HEK293T (cell line): ENCODE measurements around the gene TRAF6.

Source experiments
- CTCF ChIA-PET: fragments of 350-600 bp; formaldehyde crosslinking; extraction: SDS; loops from one replicate; lab custom pipeline; 2021; ENCODE audit warnings: antibody characterized with exemption, inconsistent platforms; lab: Yijun Ruan, JAX
- POLR2A ChIA-PET: fragments of 350-600 bp; formaldehyde crosslinking; extraction: SDS; loops from one replicate; lab custom pipeline; 2020; ENCODE audit warnings: antibody characterized with exemption, inconsistent platforms; lab: Yijun Ruan, JAX
- DNase-seq: peaks from one replicate; pipeline ENCODE4 v3.0.0; 2012; ENCODE audit warnings: mixed read lengths; ENCODE audit errors: extremely low spot score
- ARNT ChIP-seq: fragments of 450-650 bp; IDR thresholded peaks from 2 replicates; pipeline ENCODE4 v1.6.1; 2017; ENCODE audit warnings: mild to moderate bottlenecking
- BHLHE40 ChIP-seq: fragments of 450-650 bp; IDR thresholded peaks from 2 replicates; pipeline ENCODE4 v1.6.1; 2016; ENCODE audit warnings: mild to moderate bottlenecking, moderate library complexity, borderline replicate concordance
- CTBP1 ChIP-seq: fragments of 450-650 bp; IDR thresholded peaks from 2 replicates; pipeline ENCODE4 v1.6.1; 2016; ENCODE audit warnings: borderline replicate concordance
- ELF4 ChIP-seq: fragments of 450-650 bp; IDR thresholded peaks from 2 replicates; pipeline ENCODE4 v1.6.1; 2017; ENCODE audit warnings: antibody characterized with exemption
- FOXA1 ChIP-seq: fragments of 450-650 bp; IDR thresholded peaks from 2 replicates; pipeline ENCODE4 v1.6.1; 2016; ENCODE audit warnings: mild to moderate bottlenecking
- FOXK2 ChIP-seq: fragments of 450-650 bp; IDR thresholded peaks from 2 replicates; pipeline ENCODE4 v1.6.1; 2016; ENCODE audit warnings: mild to moderate bottlenecking
- FOXM1 ChIP-seq: fragments of 450-650 bp; IDR thresholded peaks from 2 replicates; pipeline ENCODE4 v1.6.1; 2017; ENCODE audit warnings: mild to moderate bottlenecking, borderline replicate concordance
- HDGF ChIP-seq: fragments of 450-650 bp; IDR thresholded peaks from 2 replicates; pipeline ENCODE4 v1.6.1; 2017; ENCODE audit warnings: antibody characterized with exemption, borderline replicate concordance
- L3MBTL2 ChIP-seq: fragments of 450-650 bp; conservative IDR thresholded peaks from 2 replicates; pipeline ENCODE4 v1.6.1; 2016; ENCODE audit warnings: mild to moderate bottlenecking
- LEF1 ChIP-seq: fragments of 450-650 bp; IDR thresholded peaks from 2 replicates; pipeline ENCODE4 v1.6.1; 2017; ENCODE audit warnings: mild to moderate bottlenecking, borderline replicate concordance
- NFRKB ChIP-seq: fragments of 450-650 bp; IDR thresholded peaks from 2 replicates; pipeline ENCODE4 v1.6.1; 2016; ENCODE audit warnings: mild to moderate bottlenecking, moderate library complexity
- SP1 ChIP-seq: fragments of 450-650 bp; IDR thresholded peaks from 2 replicates; pipeline ENCODE4 v1.6.1; 2017
- SUZ12 ChIP-seq: fragments of 450-650 bp; IDR thresholded peaks from 2 replicates; pipeline ENCODE4 v1.6.1; 2016; ENCODE audit warnings: mild to moderate bottlenecking
- TARDBP ChIP-seq: fragments of 450-650 bp; IDR thresholded peaks from 2 replicates; pipeline ENCODE4 v1.6.1; 2016
- ZNF384 ChIP-seq: fragments of 450-650 bp; IDR thresholded peaks from 2 replicates; pipeline ENCODE4 v1.6.1; 2016
- TF ChIP-seq, protein P1 (sequence below): fragments of 450-650 bp; IDR thresholded peaks from 2 replicates; pipeline ENCODE4 v1.6.1; 2016

Gene TRAF6

DNA sequence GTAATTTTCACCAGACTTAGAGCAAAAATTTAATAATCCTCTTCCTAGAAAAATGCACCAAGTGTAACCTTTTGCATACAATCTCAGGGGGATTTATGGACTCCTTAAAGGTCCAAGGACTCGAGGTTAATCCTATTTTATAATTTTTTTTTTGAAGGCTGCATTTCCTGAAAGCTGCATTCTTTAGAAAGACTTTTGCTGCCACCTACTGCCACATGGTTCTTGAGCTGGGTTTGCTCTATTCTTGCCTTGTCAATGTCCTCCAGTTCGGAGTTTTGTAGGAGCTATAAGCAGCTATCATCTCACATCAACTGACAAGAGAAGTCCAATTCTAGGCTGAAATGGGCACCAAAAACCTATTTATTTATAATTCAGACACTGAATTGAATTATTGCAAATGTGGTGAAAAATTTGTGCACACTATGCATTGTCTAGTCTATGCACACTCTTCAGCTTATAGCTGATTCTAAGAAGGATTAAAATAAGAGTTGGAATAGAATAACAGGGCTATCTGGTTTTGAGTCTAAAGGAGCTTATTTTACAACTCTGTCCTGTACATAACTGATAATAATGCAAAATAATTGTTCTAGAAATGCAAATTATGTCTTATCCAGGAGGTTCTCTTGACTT lies 31.3 kb downstream of the TRAF6 start:
- TF ChIP-seq FOXA1 (no peak), CTBP1 (no peak), SUZ12 (no peak), L3MBTL2 (no peak), HDGF (no peak)
- ChIA-PET POLR2A (interaction anchor here (1.0 to 1.3 kb wide), 2 partner anchors 14 to 186 kb away, joined by 3 read pairs; no protein-coding TSS in a partner anchor), CTCF (interaction anchor here (0.6 to 2.5 kb wide), 7 partner anchors 14 to 212 kb away, joined by 3 to 15 read pairs (median 4); partner anchors contain the start of gene PRR5L)
- peak; percentile 27 for DNase-seq

DNA sequence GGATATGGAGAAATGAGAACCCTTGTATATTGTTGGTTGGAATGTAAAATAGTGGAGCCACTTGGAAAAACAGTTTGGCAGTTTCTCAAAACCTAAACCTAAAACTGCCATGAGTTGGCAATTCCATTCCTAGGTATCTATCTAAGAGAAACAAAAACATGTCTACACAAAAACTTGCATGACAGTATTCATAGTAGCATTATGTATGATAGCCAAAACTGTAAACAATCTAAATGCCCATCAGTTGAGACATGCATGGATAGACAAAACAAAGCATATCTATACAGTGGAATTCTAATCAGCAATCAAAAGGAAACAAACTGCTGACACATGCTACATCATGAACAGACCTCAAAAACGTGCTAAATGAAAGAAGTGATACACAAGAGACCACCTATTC lies 34.9 kb downstream of the TRAF6 start:
- TF ChIP-seq, protein P1, sequence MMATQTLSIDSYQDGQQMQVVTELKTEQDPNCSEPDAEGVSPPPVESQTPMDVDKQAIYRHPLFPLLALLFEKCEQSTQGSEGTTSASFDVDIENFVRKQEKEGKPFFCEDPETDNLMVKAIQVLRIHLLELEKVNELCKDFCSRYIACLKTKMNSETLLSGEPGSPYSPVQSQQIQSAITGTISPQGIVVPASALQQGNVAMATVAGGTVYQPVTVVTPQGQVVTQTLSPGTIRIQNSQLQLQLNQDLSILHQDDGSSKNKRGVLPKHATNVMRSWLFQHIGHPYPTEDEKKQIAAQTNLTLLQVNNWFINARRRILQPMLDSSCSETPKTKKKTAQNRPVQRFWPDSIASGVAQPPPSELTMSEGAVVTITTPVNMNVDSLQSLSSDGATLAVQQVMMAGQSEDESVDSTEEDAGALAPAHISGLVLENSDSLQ, result no peak
- no peak for TF ChIP-seq ELF4
- no peak for TF ChIP-seq SP1
- no peak for TF ChIP-seq FOXA1
- no peak for TF ChIP-seq ZNF384
- ChIA-PET POLR2A (no interaction called here), CTCF (no interaction called here)
- no peak for DNase-seq

DNA sequence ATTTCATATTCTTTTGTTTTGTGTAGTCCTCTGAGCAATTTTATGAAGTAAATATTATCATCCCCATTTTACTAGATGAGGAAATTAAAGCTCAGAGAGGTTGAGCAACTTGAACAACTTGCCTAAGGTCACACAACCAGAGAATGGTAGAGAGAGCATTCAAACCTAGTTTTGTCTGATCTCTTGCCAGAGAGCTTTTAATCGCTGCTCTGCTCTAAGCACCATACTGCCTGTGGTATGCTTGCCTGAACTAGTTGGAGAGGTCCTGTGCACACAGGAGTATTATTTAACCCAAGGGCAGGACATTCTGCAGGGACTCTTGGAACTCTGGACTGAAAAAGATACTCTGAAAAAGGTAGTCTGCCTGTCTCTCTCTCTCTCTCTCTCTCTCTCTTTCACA lies 38.5 kb downstream of the TRAF6 start:
- TF ChIP-seq TARDBP, result no peak
- no peak for TF ChIP-seq LEF1
- no peak for TF ChIP-seq L3MBTL2
- no peak for TF ChIP-seq SUZ12
- TF ChIP-seq SP1, result no peak
- no peak for TF ChIP-seq FOXK2
- TF ChIP-seq FOXA1, result no peak
- TF ChIP-seq FOXM1, result no peak
- no peak for TF ChIP-seq ARNT
- TF ChIP-seq ZNF384, result no peak
- TF ChIP-seq BHLHE40, result no peak
- no peak for TF ChIP-seq ELF4
- TF ChIP-seq HDGF, result no peak
- TF ChIP-seq NFRKB, result no peak
- TF ChIP-seq, protein P1, result no peak
- TF ChIP-seq CTBP1, result no peak
- POLR2A ChIA-PET, result no interaction called here
- CTCF ChIA-PET, result no interaction called here
- DNase-seq, result no peak

DNA sequence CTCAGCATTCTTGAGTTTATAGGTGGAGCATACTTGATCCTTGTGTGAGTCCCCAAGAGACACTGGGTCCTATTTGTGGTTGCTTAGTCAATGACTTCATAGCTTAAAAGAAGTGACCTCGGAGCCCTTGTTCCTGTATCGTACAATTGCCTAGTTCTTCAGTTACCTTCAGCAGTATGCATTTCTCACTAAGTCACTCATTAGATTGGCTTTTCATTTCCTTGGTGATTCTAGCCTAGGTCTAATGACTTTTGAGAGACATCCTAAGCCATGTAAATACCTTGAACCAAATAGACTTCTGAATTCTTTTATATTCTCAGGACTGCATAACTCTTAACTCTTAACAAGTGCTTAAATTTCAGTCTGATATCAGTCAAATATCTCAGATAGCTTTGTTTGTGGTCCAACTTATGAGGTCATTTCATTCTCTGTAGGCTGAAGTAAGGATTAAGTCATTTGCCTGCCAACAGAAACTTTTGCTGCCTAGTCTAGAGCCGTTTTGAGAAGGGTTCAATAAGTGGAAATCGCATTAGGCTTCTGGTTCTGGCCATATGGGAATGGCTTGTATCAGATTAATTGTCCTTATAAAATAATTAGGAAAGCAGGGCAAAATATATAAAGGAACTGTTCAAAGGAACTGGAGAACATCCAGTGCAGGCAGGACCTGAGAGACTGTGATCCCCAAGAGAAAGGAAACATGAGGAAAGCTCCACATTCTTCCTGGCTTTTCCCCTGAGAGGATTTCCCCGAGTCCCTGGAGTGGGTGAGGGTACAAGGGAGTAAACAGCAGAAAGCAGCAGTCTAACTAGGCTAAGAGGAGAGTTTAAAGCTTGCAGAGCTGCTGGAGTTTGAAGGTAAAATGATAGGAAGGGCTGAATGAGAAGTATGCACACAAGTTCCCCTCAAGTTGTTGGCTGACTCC lies 39.9 kb downstream of the TRAF6 start:
- no peak for TF ChIP-seq BHLHE40
- TF ChIP-seq ELF4, result no peak
- no peak for TF ChIP-seq FOXM1
- TF ChIP-seq SP1, result no peak
- no peak for TF ChIP-seq FOXK2
- TF ChIP-seq L3MBTL2, result no peak
- TF ChIP-seq SUZ12, result no peak
- no peak for TF ChIP-seq FOXA1
- TF ChIP-seq LEF1, result no peak
- DNase-seq, result no peak
- ChIA-PET CTCF (interaction anchor here (1.2 kb wide), 1 partner anchor 21 kb away, joined by 3 read pairs; no protein-coding TSS in a partner anchor), POLR2A (no interaction called here)

DNA sequence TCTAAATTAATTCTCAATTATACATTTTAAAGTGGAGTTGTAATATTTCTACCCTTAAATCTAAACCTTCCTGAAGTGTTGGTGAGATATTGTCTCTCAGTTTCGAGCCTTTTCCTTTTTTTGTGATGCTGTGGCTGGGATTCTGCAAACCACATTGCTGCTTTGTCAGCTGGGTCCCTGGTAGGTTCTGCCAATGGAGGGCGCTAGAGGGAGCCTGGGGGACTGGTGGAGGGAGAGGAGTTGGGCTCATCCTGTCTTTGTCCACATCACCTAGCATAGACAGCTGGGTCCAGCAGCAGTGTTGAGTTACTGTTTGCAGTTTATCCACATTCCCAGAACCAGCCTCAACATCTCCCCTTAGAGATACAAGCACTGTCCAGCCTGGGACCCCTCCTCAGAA lies 41.0 kb downstream of the TRAF6 start:
- POLR2A ChIA-PET, result no interaction called here
- CTCF ChIA-PET, result interaction anchor here (0.7 to 1.2 kb wide), 4 partner anchors 13 to 159 kb away, joined by 3 to 4 read pairs (median 3); no protein-coding TSS in a partner anchor
- DNase-seq, result peak; percentile 36
- no peak for TF ChIP-seq ELF4
- TF ChIP-seq LEF1, result no peak
- no peak for TF ChIP-seq L3MBTL2
- no peak for TF ChIP-seq HDGF
- TF ChIP-seq SUZ12, result no peak
- no peak for TF ChIP-seq SP1
- no peak for TF ChIP-seq NFRKB
- TF ChIP-seq CTBP1, result no peak
- TF ChIP-seq ARNT, result no peak
- no peak for TF ChIP-seq ZNF384
- TF ChIP-seq, protein P1, result no peak
- TF ChIP-seq TARDBP, result no peak
- no peak for TF ChIP-seq FOXA1
- TF ChIP-seq BHLHE40, result no peak

DNA sequence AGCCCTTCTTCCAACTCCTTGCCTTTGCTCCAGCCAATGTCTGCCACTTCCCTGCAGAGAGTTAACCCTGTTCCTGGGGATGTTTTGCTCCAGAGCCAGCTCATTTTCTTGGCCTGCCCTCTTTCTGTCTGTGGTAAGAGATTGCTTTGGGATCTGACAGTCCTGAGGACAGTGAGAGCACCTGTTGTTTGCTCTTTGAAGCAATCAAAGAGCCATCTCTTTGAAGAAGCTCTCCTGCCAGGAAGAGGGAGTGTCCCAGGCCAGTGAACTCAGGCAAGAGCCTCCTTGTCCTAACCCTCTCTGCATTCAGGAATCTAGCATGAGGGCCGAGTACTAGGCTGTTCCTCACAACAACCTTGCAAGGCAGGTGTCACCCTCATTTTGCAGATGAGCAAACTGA lies 42.2 kb downstream of the TRAF6 start:
- TF ChIP-seq HDGF (no peak), FOXM1 (no peak), L3MBTL2 (no peak), ARNT (no peak), LEF1 (no peak), BHLHE40 (no peak), NFRKB (no peak), SP1 (no peak), FOXA1 (no peak), FOXK2 (no peak), CTBP1 (no peak), SUZ12 (no peak), TARDBP (no peak), ZNF384 (no peak), ELF4 (no peak)
- TF ChIP-seq, protein P1, result no peak
- DNase-seq, result no peak
- CTCF ChIA-PET, result interaction anchor here (1.1 kb wide), 1 partner anchor 12 kb away, joined by 3 read pairs; no protein-coding TSS in a partner anchor
- POLR2A ChIA-PET, result no interaction called here
